CD8-positive, alpha-beta T cell (primary cell): Measurements from ENCODE around the gene PDE8B. TPM values are rescaled to one million over a fixed set of nuclear protein-coding genes. Genes with fewer than 3 reads are reported as not detected.

Experiments used
- total RNA-seq, 46 experiments: library from RNA in 2 of 46; stranded (reverse) in 2 of 46; gene quantifications; one replicate each; pipeline ENCODE4 v1.2.3 and lab custom pipeline; 2021 to 2026

Gene PDE8B
- total RNA-seq, 2 experiments from 2014 or later, result not detected

Other genes starting within 250 kb of the PDE8B start
- gene AGGF1, start 180.3 kb upstream of the PDE8B start, total RNA-seq, result 10 to 100 TPM; 14.8 to 14.9 TPM
- gene ZBED3, start 123.4 kb upstream of the PDE8B start, total RNA-seq, result 10 to 100 TPM; 11.6 to 12.3 TPM